Small intestine (tissue), 7 donors: ENCODE results near the gene RBAK. TPM values are rescaled to one million over a fixed set of nuclear protein-coding genes. Genes with fewer than 3 reads are reported as not detected.
"Not testable (repeated sequence)": the region's sequence is repeated elsewhere in the genome, so short reads cannot be mapped to it uniquely, and the experiment has no call there.

Experiments
- DNase-seq, 2 donors: peaks; one replicate each; pipeline versions ENCODE4 v3.0.0 to v3.0.0-alpha.2; 2013
- FAIRE-seq: peaks from 2 replicates; lab custom pipeline; 2012; peaks lifted over from hg19 to GRCh38; lab: Jason Lieb, UNC
- H3K27ac ChIP-seq, 3 donors: one replicate each; pipeline ENCODE4 v1.5.1; 2013; ENCODE audit warnings: low read length in 2 of 3, mild to moderate bottlenecking in 2 of 3, control low read depth in 1 of 3, inconsistent platforms in 1 of 3, low read depth in 1 of 3, moderate library complexity in 1 of 3
- H3K27me3 ChIP-seq, 3 donors: one replicate each; pipeline ENCODE4 v1.6.1; 2013; ENCODE audit warnings: low read length in 3 of 3, inconsistent platforms in 1 of 3; ENCODE audit not compliant: control insufficient read depth in 3 of 3, insufficient read depth in 3 of 3
- H3K36me3 ChIP-seq, 3 donors: one replicate each; pipeline ENCODE4 v1.6.1; 2013; ENCODE audit warnings: low read length in 3 of 3, inconsistent platforms in 1 of 3, low read depth in 1 of 3, mild to moderate bottlenecking in 1 of 3, moderate library complexity in 1 of 3; ENCODE audit not compliant: control insufficient read depth in 3 of 3, insufficient read depth in 2 of 3
- H3K4me1 ChIP-seq, 3 donors: one replicate each; pipeline ENCODE4 v1.6.1; 2013; ENCODE audit warnings: low read length in 2 of 3, inconsistent platforms in 1 of 3, low read depth in 1 of 3, mild to moderate bottlenecking in 1 of 3, moderate library complexity in 1 of 3; ENCODE audit not compliant: control insufficient read depth in 3 of 3, insufficient read depth in 2 of 3
- H3K4me3 ChIP-seq, 3 donors: one replicate each; pipeline ENCODE4 v1.5.1; 2013; ENCODE audit warnings: low read length in 3 of 3, control low read depth in 1 of 3, inconsistent platforms in 1 of 3, low read depth in 1 of 3, mild to moderate bottlenecking in 1 of 3, moderate library complexity in 1 of 3
- H3K9me3 ChIP-seq, 2 donors: one replicate each; pipeline ENCODE4 v1.6.1; 2013; ENCODE audit warnings: low read depth in 1 of 2, low read length in 1 of 2; ENCODE audit not compliant: control insufficient read depth in 2 of 2, insufficient read depth in 1 of 2
- WGBS, 3 donors: extraction: QIAGEN DNeasy Blood & Tissue Kit; methylation state at CpG; one replicate each; pipeline ENCODE4 v1.1.7; 2013; 5-methylcytosine and 5-hydroxymethylcytosine counted together
- polyA plus RNA-seq, 4 donors: library from polyadenylated mRNA; stranded (reverse) in 3 of 4; unstranded in 1 of 4; fragments of 200-250 nt in 3 of 4; fragments of 120-200 nt in 1 of 4; gene quantifications; one replicate each; pipeline versions ENCODE4 v1.2.1 to v1.2.3, GENCODE V29; 2013
- donor health status: healthy with polysubstance abuse.
- donor health status: control.
- donor health status: control.
- donor health status: Bipolar disorder and iron deficiency.
- donor health status: healthy.

Gene RBAK
- polyA plus RNA-seq, 4 donors, result 2.2 to 14.1 (median 3.5) TPM

DNA sequence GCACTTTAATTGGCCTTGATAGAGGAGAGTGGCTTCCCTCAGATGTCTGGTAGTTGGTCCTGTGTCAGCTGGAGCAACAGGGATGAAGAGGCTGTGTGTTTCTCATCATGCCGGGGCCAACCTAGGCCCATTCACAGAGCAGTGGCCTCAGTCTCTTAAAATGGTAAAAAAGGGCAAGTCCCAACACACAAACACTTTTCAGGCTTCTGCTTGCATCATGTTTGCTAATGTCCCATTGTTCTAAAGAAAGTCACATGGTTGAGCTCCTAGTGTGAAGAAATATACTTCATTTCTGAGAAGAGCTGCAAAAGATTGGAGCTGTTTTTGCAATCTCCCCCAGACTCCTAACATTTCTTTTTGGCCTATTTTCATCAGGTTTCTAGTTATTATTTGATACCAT, 40.6 kb upstream of the RBAK start:
- FAIRE-seq (no peak), DNase-seq (no peak)
- Histone ChIP-seq H3K9me3 (peaks cover 0 to 9% of the 10 kb centered on the region in 2 donors), H3K4me3 (no peak overlapping the region), H3K27me3 (no peaks in the 10 kb centered on the region), H3K27ac (no peak overlapping the region), H3K36me3 (peaks cover 0 to 11% (median 2%) of the 10 kb centered on the region in 3 donors), H3K4me1 (no peaks in the 10 kb centered on the region)
- WGBS, 3 donors, result 87 to 98% (median 94%) methylated on average over 1 of the region's 1 CpG

DNA sequence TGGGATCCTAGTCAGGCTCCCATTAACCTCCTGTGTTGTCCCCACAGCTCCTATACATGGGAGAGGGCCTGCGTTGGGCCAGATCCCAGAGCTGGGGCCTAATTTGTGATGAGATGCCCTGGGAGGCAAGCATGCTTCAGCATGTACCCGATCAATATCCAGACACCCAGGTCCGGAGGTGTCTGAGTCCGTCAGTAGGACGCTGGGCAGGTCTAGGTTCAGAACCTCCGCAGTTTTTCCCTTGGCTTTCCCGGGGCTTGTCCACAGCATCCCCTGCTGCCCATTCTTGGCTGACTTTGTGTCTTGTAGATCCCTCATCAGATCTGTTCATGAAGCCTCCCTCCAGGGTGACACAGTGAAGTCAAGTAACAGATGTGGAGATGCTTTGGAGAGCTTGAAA, 32.7 kb upstream of the RBAK start:
- no peaks in the 10 kb centered on the region for H3K27me3 ChIP-seq
- DNase-seq (no peak), FAIRE-seq (no peak)
- H3K4me3 ChIP-seq, result no peak overlapping the region
- H3K4me1 ChIP-seq, result no peaks in the 10 kb centered on the region
- no peak overlapping the region for H3K27ac ChIP-seq
- peaks cover 0 to 4% (median 0%) of the 10 kb centered on the region in 3 donors for H3K36me3 ChIP-seq
- peaks cover 0 to 31% of the 10 kb centered on the region in 2 donors for H3K9me3 ChIP-seq
- WGBS, 3 donors, result 87 to 96% (median 95%) methylated on average over 7 of the region's 7 CpGs

DNA sequence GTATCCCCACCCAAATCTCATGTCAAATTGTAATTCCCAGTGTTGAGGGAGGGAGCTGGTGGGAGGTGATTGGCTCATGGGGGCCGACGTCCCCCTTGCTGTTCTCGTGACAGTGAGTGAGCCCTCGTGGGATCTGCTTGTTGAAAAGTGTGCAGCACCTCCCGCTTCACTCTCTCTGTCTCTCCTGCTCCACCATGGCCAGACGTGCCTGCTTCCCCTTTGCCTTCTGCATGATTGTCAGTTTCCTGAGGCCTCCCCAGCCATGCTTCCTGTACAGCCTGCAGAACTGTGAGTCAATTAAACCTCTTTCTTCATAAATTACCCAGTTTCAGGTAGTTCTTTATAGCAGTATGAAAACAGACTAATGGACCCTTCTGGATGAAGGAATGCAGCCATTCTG, 29.7 kb upstream of the RBAK start:
- not testable (repeated sequence) for H3K36me3 ChIP-seq, H3K4me3 ChIP-seq, H3K27ac ChIP-seq, H3K4me1 ChIP-seq, DNase-seq, FAIRE-seq, H3K27me3 ChIP-seq
- WGBS, 3 donors, result 85 to 93% (median 91%) methylated on average over 6 of the region's 6 CpGs
- H3K9me3 ChIP-seq, result peaks cover 0 to 36% of the 10 kb centered on the region in 2 donors

DNA sequence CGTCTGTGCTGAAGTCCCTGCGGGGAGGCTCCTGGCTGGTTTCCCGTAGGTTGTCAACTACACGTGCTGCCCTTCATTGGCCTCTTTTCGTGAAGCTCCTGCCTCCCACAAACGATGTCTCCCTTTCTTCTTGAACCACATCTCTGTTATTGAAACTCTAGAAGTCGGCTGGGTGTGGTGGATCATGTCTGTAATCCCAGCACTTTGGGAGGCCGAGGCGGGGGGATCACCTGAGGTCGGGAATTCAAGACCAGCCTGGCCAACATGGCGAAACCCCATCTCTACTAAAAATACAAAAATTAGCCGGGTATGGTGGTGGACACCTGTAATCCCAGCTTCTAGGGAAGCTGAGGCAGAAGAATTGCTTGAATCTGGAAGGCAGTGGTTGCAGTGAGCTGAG, 28.0 kb upstream of the RBAK start:
- peaks cover 0 to 24% of the 10 kb centered on the region in 2 donors for H3K9me3 ChIP-seq
- H3K36me3 ChIP-seq, DNase-seq, H3K4me1 ChIP-seq, H3K27ac ChIP-seq, FAIRE-seq, H3K4me3 ChIP-seq, H3K27me3 ChIP-seq: not testable (repeated sequence)
- 93 to 97% (median 94%) methylated on average over 12 of the region's 12 CpGs for WGBS, 3 donors

DNA sequence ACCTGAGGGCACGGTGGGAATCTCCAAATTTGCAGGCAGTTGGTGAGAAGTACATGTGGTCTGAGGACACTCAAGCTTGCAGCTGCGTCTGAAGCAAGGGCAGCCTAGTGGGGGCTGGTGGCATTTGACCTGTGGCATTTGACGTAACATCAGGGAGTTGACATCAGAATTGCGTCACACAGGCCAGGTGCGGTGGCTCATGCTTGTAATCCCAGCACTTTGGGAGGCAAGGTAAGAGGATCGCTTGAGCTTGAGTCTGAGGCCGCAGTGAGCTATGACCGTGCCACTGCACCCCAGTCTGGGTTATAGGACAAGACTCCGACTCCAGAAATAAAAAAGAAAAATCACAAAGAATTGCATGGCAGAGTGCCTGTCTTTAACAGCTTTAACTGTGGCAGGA, 25.6 kb upstream of the RBAK start:
- Histone ChIP-seq H3K36me3 (peaks cover 0 to 5% (median 0%) of the 10 kb centered on the region in 3 donors), H3K9me3 (peaks cover 0 to 20% of the 10 kb centered on the region in 2 donors), H3K27me3 (no peaks in the 10 kb centered on the region), H3K4me1 (no peaks in the 10 kb centered on the region), H3K4me3 (no peak overlapping the region), H3K27ac (no peak overlapping the region)
- 93 to 98% (median 97%) methylated on average over 9 of the region's 9 CpGs for WGBS, 3 donors
- FAIRE-seq (no peak), DNase-seq (no peak)

DNA sequence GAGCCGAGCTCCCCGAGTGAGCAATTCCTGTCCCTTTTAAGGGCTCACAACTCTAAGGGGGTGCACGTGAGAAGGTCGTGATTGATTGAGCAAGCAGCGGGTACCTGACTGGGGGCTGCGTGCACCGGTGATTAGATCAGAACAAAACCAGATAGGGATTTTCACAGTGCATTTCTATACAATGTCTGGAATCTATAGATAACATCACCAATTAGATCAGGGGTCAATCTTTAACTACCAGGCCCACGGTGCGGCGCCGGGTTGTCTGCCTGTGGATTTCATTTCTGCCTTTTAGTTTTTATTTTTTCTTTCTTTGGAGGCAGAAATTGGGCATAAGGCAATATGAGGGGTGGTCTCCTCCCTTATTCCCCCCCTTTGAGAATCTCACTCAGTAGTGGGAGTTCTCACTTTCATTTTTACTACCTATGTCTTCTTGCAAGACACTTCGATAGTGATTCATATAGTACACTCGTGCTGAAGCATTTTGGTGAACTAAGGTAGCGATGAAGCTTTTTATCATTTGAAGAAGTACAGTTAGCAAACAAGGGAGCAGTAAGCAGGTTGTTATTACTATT, 24.6 kb upstream of the RBAK start:
- not testable (repeated sequence) for DNase-seq, H3K4me1 ChIP-seq, H3K27ac ChIP-seq, H3K27me3 ChIP-seq, H3K36me3 ChIP-seq, H3K4me3 ChIP-seq, FAIRE-seq
- WGBS, 3 donors, result 93 to 98% (median 96%) methylated on average over 14 of the region's 14 CpGs
- peaks cover 0 to 20% of the 10 kb centered on the region in 2 donors for H3K9me3 ChIP-seq

- not testable (repeated sequence) for H3K4me3 ChIP-seq, DNase-seq, H3K36me3 ChIP-seq, H3K27ac ChIP-seq, FAIRE-seq, H3K27me3 ChIP-seq, H3K4me1 ChIP-seq
- 96 to 98% (median 97%) methylated on average over 12 of the region's 12 CpGs for WGBS, 3 donors
- H3K9me3 ChIP-seq, result peaks cover 0 to 20% of the 10 kb centered on the region in 2 donors
Measured at GRCh38 chr7:5023626-5024025, 22.0 kb upstream of the RBAK start.

- H3K27me3 ChIP-seq, H3K4me3 ChIP-seq, FAIRE-seq, H3K4me1 ChIP-seq, H3K27ac ChIP-seq, H3K36me3 ChIP-seq, DNase-seq, H3K9me3 ChIP-seq: not testable (repeated sequence)
- 95 to 98% (median 98%) methylated on average over 14 of the region's 14 CpGs for WGBS, 3 donors
Measured at GRCh38 chr7:5027796-5028410, 17.8 kb upstream of the RBAK start.
